Measurements from ENCODE around the gene TIMM22.

TIMM22 gene

DNA sequence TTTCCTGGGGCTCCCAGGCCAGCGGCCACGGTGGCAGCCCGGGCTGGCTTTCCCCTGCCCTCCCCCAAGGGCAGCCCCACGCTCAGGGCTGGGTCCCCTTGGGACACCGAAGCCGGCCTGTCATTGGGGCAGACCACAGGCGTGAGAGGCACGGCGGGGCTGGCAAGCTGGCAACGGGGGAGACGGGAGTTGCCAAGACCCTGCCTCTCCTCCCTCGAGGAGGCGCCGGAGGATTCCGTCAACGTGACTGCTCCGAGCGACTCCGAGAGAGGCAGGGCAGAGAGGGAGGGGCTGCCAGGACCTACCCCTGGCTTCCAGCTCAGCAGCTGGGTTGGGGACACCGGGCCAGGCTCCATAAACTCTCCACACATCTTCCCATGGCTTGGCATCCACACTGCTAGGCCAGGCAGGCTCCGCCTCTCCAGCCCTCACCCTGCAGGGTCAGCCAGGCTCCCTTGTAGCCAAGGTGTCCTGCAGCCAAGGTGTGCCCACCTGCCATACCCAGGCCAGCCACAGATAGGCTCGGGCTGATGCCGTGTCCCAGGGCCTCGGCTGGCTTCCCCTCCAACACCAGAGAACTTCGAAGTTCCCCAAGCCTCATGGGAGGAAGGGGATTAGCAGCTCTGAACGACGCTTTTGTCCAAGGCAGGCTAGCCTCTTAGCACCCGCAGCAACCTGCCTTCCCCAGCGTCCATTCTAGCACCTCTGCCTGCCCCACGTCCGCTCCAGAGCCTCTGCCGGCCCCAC, 25.5 kb downstream of the TIMM22 start:
- DNase-seq: no peak

DNA sequence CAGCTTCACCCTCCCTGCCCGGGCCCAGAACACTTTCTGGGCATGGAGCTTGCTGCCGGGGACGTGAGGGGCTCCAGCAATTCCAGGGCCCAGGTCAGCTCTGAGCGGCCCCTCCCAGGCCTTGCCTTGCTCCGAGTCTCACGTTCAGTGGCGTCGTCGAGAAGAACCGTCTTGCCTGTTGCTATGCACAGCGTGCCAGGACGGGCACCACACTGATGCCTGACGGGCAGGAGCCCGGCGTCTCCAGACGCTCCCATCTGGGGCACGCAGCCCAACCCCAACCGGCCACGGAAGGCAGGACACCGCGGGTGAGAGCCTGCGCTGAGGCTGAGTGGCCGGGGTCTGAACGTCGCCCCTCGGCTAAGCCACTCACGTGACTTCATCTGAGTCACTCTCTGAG, 27.1 kb downstream of the TIMM22 start:
- DNase-seq: no peak

DNA sequence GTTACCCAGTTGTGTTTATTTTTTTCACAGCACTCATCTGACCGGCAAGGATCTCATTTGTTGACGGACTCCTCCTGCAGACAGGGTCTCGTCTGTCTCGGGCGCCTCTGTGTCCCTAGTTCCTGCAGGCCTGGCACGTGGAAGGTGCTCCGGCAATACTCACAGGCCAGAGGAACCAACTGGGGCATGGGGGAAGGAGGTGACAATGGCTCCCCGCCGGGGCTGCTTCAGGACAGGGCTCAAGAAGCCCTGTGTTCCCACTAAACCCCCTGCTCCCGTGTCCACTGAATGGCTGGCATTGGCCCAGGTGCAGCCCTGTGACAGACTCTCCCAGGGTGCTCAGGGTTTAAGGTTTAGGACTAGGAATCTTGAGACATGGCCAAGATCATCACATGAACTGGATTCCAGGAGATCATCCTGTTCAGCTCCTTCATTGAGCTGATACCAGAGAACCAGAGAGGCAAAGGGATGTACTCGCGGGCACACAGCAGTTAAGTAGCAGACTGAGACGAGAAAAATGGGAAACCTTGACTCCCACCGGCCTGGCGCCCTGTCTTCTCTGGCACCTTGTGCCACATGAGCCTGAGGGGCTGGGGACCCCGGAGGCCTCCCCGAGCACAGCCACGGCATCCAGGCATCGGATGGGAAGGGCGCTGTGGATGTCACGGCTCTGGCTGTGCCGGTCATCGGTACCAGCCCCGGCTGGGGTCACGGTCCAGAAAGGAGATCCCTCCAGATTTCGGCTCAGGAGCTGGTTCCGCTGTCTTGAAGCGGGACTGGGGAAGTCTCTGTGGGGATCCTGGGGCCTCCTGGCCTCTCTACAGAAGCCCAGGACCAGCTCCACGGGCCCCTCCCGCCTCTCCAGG, 29.0 kb downstream of the TIMM22 start:
- DNase-seq: no peak

DNA sequence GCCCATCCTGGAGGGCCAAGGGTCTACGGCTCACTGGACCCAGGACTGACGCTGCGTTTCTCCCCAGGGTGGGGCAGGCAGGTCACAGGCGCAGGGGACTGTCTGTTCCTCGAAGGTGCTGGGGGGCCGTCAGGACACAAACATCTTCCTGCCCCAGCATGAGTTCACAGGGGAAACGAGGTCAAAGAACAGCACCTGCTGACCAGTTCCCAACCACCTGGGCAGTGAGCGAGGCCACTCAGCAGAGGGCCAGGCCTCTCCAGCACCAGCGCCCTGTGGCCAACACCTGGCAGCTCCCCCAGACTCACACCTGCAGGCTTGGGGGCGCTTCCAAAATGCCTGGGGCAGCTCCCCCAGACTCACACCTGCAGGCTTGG, 29.7 kb downstream of the TIMM22 start:
- no peak for DNase-seq

DNA sequence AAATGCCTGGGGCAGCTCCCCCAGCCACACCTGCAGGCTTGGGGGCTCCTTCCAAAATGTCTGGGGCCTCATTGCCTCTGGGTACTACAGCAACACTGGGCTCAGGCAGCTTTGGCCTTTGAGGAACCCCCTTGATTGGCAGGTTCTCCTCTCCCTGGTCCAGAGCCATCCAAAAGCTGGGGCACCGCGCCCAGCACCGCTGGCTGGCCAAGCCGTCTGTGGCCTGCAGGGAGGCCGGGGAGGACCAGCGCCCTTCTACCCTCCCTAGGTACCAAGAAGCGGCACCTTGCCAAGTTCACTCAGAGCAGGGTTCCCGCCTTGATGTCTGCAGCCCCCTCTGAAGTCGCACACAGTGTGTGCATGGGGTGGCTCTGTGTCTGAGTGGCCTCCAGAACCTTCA, 30.1 kb downstream of the TIMM22 start:
- DNase-seq: no peak

DNA sequence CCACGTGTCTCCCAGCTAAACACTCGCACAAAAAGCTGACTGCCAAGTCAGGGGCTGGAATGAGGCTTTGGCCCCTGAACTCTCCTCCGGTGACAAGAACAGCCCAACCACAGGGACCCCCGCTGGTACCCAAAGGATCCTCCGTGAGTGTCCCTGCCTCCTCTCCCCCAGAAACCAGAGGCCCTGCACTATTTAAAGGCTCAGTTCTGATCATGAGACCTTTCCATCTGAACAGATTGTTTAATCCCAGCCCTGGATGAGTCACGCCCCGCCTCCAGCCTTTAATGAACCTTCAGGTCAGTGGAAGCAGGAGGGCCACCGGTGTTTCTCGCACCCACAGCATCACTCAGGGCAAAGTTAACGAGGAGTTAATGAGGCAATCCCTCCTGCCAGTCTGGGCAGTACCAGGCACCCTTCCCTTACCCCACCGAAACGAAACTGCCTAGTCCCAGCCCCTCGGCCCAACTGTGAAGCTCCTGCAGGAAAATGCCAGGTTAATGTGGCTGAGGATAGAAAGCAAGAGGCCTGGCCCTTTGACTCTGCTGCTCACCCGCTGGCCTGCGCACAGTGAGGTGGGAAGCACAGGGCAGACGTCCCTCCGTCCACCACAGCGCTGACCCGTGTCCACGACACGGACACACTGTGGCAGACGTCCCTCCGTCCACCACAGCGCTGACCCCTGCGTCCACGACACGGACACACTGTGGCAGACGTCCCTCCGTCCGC, 32.4 kb downstream of the TIMM22 start:
- no peak for DNase-seq

DNA sequence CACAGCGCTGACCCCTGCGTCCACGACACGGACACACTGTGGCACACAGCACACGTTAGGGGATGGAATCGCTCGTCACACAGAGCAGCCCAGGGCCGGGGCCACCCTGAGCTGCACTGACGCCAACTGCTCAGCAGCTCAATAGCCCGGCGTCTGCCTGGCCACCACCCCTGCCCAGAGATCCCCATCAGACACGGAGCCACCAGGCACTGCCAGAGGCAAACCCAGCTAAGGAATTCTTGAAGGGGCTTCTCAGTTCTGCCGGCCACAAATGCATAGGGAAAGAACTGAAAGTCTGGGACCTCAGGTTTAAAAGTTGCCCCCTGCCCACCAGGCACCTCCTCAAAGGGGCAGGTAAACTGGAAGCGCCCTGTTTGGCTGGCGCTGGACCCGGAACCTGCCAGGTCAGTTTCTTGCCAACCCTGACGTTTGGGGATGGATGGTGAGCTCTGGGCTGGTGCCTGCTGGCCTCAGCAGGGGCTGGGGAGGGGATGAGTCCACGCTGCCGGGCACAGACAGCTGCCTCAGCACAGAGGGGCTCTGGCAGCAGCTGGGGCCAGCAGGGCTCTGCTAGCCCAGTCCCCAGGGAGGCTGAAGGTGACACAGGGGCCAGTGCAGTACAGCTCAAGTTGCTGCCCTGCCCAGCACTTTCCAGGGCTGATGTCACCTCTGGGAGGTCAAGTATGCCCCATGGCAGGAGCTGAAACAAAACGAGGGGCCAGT, 33.2 kb downstream of the TIMM22 start:
- DNase-seq: no peak

DNA sequence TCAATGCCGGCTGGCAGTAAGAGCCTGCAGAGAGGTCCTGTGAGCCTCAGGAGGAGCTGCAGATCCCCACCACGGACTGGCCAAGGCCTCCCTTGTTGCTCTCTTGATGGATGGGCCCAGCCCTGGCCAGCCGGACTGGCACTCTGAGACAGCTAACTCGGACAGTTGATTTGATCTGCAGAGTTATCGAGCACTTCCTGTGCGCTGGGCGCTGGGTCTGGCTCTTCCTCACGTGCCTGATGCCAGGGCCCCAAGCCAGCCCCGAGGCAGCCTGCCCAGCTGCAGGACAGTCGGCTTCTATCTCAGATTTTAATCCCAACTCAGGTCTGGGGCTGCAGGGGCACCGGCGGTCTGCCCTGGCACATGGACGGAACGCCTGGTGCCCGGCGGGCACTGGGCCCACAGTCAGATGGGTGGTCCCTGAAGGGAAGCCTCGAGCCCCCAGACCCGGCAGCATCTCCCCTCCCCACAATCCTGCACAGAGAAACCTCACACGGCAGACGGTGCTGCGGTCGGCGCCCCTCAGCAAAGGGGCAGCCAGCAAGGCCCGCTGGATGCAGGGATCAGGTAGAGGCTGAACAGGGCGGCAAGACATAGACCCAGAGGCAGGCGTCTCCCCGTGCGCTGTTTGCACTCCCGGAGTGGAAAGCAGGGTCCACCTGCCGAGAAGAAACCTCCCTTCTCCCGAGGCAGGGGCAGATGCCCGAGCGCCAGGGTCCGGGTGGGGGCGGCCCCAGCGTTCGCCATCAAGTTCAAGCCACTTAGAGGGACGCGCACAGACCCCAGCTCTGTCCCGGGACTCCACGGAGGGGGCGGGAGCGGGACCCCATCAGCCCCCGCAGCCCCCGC, 34.0 kb downstream of the TIMM22 start:
- DNase-seq: no peak

DNA sequence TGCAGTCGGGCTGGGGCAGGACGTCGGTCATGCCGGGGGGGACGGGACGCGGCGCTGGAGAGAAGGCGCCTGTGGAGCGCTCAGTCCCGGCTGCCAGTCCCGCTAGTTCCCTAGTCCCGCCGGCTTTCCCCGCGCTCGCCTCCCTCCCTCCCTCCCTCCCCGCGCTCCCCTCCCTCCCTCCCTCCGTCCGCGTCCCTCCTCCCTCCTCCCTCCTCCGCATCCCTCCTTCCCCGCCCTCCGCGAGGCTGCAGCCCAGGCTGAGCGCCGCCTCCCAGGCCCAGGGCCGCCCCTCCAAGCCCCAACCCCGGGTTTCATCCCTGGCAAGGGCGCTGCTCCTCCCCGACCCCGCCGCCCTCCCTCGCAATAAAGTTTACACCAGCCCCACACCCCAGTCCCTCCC, 34.8 kb downstream of the TIMM22 start:
- DNase-seq: no peak

DNA sequence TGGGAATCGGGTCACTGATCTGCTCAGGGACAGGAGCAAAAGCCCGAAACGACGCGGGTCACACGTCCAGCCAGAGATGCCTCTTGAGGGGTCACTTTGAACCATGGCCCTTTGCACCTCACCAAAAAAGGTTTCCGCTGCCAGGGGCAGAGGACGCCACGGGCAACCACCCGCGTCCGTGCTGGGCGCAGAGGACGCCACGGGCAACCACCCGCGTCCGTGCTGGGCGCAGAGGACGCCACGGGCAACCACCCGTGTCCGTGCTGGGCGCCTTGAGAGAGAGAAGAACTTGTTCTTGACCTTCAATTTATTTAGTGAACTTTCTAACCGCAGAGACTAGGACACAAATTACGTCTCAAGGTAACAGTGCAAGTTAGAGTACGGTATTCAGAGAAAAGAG, 35.5 kb downstream of the TIMM22 start:
- DNase-seq: no peak

DNA sequence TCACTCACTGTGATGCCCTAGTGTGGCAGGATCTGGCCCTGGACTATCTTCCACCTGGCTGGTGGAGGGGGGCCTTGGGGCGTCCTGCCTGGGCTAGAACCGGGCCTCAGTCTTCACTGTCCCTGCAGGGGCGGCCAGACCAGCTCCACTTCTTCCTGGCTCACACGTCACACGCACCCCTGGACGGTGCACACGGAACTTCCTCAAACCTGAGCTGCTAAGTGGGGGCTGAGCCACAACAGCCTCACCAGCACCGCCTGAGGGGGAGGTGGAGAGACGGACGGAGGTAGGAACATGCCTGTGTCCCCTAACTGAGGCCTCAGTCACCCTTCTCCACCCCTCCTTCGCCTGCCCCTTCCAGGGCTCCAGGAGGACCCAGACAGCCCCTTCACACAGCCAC, 36.6 kb downstream of the TIMM22 start:
- DNase-seq: no peak

DNA sequence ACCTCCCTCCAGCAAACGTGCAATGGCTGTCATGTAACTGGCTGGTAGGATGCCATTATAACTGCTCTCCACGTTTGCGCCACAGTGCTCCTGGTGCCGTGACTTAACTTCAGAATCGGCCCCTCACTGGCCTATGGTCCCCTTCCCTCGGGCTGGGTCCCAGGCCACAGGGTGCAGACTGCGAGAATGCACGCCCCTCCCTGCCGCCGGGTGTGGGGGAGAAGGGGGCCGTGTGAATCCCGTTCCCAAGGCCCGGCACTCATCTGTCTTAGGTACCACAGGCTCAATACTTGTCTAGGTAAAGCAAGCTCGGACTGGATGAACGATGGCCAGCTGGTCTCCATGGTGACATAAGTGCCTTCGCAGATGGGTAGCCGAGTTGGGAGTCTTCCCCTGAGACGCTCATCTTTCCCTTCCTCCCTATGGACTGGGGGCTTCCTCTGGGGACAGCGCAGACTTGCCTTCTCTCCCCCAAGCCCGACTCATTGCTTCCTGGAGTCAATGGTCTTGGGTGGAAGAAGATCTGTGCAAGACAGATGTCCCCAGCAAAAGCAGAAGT, 37.8 kb downstream of the TIMM22 start:
- DNase-seq: no peak

DNA sequence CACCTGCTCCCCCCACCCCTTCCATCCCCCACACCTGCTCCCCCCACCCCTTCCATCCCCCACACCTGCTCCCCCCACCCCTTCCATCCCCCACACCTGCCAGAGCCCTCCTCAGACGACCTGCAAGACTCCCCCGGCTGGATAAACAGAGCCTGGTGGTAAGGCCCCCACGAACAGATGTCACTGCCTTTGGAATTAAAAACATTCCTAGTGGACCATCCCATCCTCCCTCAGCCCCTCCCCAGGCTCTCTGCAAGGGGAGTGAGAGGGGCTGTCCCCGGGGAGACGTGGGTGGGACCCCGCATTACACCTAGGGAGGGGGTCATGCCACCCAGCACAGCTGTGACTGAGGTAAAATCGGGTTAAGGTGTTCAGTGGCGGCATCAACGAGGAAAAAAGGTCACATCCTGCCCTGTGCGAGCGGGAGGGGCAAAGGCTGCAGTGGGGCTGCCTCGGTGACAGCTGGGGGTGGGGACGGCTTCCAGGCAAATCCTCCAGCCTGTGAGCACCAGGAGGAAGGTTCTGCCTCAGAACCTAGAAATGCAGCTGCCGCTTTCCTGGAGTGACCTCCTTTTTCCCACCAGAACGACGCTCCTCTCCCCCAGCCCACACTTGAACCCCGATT, 38.7 kb downstream of the TIMM22 start:
- DNase-seq: no peak

DNA sequence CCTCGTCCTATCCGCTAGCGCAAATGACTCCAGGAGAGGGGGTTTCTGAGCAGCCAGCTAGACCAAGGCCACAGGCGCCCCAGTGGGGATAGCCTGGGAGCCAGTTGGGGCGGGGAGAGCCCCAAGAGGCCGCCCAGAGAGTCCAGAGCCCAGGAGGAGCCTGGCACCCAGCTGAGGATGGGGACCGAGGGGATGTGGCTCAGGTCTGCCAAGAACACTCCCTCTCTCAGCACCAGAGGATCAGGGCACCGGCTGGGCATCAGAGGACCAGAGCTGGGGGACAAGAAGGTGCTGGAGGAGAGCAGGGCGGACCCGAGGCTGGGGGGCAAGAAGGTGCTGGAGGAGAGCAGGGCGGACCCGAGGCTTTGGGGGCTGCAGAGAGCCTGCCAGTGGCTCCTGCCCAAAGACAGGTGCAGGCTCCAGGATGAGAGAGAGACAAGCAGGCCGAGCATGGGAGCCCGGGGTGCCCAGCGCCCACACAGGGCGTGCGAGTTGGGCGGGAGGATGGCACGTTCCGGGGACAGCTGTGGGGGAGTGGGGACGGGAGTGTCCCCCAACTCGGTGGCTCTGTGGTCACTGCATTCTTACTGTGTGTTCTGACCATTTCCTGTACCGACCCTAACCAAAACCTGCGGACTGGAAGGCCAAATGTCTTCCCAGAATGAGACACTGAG, 39.4 kb downstream of the TIMM22 start:
- DNase-seq: no peak

DNA sequence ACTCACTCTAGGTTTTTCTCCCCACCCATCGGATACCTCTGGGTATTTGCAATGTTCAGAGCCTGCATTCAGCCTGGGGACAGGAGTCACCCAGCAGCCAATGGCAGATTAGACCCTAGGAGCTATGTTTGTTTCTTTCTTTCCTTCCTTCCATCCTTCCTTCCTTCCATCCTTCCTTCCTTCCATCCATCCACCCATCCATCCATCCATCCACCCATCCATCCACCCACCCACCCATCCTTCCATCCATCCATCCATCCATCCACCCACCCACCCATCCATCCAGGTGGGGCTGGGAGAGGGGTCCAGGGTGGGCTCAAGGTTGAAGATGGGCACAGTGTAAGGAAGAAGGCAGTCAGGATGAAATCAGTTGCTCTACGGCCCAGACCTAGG, 39.9 kb downstream of the TIMM22 start:
- no peak for DNase-seq

DNA sequence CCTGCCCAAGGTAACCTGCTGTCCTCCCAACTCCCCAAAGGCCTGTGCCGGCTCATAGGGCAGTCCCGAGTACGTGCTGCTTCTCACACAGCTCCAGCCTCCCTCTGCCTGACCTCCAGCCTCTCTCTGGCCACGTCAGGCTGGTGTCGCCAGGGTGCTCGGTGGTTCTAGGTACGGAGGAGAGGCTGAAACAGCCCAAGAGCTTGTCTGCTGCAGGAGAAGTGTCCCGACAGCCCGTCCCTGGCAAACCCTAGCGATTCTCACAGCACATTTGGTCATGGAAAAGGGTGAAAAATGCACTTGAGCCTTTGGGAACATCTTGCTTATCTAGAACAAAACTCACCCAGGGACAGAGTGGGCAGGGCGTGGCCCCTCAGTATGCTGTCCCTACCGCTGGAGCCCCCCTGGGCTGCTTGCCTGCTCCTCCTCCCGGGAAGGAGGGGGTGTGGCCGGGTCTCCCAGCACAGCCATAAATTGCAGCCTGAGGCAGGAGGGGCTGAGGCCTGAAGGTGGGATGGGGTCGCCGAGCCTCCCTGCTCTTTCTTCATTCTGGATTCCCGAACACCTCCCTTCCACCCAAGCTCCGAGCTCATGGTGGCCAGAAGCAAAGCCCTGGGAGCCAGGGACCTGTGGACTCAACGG, 40.4 kb downstream of the TIMM22 start:
- no peak for DNase-seq

DNA sequence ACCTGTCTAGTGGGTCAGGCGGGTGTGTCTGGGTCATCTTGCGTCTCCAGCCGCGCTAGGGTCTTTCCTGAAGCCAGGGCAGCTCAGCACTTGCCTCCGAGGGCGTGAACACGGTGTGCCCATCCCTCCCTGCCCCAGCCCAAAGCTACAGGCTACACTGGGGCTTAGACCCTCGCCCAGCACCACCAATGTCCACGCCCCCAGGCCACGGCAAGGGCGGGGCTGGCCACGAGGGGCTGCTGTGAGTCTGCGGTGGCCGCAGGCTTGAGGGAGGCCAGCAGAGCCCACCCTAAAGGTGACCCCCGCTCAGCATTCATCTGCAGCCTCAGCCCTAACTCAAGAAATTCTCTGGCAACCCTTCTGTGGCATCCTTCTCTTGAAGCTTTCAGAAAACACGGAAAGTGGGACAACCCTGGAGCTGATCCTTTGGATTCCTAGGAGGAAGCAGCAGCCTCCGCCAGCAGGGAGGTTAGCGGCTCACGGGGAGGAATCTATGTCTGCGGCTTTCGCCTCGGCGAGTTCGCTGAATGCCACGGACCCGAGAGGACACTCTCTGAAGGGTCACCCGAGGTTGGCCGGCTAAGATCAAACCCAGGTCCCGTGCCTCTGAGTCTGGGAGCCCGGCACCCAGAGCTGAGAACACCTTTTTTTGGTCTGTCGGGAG, 41.7 kb downstream of the TIMM22 start:
- DNase-seq: no peak

DNA sequence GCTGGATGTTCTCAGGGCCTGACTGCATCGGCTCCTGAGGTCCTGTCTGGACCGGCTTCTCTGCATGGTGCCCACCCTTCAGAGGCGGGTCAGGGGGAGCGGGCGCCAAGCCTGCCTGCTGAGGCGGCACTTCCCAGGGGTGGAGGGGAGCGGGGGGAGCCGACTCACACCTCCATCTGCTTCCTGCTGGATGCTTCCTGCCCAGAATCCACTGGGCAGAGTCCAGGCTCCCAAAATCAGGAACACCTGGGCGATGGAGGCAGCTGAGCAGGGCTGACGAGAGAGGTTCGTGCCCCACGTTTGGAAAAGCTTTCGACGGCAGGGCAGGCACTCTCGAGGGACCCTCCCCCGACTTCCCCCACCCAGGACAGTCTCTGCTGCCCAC, 42.2 kb downstream of the TIMM22 start:
- no peak for DNase-seq

DNA sequence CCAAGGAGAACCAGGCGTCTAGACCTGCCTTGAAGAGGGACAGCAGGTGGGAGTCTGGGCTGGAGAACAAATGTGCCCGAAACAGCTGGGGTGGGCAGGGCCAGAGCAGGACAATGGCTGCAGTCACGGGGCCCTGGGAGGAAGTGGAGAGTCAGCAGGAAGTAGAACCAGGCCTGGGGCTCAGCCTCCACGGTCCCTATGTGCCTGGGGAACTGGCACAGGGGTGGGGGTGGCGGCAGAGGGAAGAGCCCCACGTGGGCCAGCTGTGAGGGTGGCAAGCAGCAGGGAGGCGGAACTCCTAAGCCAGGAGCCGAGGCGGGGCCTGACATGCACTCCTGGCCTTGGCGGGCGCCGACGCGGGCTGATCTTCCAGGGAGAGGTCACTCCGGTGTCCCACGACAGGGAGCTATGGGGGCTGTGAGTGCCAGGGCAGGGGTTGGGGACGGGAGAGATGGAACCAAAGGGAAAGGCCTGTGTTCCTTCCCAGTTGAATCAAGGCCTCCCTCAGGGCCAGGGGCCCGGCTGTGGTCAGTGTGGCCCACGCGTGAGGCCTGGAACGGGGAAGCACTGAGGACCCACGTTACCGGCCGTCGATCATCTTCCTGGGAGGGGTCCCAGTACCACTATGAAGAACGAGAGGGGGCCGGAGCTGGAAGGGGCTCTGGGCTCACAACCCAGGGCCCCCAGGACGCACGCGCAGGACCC, 42.7 kb downstream of the TIMM22 start:
- DNase-seq: no peak

Measured in NCI-H2227 treated with DMSO at 0.1 percent for 48 hours (cell line).